NCI-H524 treated with DMSO at 0.1 percent for 48 hours (cell line): ENCODE results near the gene SMC3.

Source experiments
- DNase-seq: peaks from one replicate; lab custom pipeline; 2025; lab: John Stamatoyannopoulos, UW

The SMC3 gene

DNA sequence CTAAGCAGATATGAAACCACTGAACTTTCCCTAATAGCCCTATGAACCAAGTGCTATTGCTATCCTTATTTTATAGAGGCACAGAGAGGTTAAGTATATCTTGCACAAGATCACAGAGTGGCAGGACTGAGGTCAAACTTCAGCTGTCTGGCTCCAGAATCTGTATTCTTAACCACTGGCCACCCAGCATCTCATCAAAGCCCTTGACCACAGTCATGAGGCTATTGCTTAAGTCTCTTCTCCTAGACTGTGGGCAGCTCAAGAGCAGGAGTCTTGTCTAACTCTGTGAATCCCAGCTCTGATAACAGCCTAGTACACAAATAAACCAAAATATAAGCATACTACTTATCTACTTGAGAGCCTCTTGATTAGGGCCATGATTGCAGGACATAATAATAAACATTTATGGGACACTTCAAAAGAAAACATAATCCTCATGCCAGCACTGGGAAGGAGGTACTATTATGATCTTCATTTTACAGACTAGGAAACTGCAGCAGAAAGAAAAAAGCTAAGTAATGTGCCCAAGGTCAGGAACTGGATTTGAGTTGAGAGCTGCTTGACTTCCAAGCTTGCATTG, 22.4 kb upstream of the SMC3 start:
- no peak for DNase-seq

DNA sequence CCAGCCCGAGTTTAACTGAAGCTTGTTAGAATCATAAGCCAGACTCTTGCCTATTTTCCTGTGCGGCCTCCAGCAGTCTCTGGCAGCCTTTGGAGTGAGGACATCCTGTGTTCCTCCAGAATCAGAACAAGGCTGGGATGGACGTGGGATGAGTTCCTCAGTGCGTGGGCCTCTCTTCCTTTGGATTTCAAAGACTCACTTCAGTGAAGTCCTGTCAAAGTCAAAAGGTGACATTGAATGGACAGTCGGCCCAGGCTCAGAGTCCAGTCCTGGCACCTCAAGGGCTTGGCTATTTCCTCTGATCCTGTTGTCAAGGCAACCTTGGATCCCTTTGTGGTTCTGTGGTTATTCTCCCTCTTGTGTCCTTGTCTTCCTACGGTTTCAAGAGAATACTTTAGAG, 21.4 kb upstream of the SMC3 start:
- DNase-seq = no peak

DNA sequence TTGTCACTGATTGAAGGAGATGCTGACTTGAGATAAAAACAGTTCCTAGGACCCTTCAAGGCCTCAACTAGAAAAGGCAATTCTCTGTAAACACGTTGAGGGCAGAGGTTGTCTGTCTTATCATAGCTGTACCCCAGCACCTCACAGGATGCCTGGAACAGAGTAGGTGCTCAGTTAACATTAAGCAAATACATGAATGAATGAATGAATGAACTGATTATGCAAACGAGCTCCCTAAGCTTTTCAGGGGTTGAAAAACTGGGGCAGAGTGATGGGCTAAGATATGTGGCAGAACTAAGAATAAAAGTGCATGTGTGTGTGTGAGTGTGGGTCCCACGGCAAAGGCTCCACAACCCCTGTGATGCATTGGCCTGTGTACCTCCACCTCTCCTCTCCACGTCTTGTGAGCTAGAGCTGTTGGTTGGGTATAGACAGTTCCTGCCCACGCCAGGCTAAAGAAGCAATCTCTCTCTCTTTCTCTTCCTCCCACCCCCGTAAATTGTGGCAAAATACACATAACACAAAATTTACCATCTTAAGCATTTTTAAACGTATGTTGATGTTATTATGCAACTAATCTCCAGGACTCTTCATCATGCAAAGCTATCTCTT, 20.9 kb upstream of the SMC3 start:
- DNase-seq = no peak

DNA sequence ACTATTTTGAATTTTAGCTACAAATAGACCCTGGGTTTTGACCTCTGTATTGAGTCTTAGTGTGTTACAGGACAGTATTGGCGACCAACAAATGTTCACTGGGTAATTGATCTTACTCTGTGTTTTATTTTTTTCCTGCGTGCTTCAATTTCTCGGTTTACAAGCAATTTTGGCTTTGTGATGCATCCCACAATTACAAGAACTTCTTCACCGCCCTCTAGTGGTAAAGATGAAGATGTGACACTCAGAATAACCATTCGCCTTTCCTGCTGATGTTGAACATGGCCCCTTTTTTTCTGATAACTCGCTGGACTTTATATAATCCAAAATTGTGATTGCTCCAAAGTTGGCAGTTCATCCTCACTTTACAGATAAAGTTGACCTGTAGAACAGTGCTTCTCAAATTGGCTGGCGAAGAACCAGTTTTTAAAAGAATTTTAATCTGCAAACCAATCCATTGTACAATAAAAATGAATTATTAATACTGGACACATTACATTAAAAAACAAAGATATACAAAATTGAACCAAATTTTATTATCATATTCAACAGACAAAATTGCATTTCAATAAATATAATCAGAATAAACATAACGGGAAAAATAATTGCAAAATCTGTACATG, 20.2 kb upstream of the SMC3 start:
- no peak for DNase-seq

DNA sequence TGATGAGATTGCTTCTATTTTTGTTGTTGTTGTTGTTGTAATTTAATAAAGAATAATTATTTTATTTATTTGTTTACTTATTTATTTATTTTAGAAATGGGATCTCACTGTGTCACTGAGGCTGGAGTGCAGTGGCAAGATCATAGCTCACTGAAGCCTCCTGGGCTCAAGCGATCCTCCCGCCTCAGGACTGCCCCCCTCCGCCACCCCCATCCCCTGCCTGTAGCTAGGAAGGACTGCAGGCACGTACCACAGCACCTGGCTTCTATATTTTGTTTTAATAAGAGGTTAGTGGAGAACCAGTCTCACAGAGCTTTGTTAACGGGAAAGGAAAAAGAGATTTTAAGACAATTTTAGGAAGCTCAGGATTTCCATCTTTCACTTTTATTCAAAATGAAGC, 19.5 kb upstream of the SMC3 start:
- no peak for DNase-seq

DNA sequence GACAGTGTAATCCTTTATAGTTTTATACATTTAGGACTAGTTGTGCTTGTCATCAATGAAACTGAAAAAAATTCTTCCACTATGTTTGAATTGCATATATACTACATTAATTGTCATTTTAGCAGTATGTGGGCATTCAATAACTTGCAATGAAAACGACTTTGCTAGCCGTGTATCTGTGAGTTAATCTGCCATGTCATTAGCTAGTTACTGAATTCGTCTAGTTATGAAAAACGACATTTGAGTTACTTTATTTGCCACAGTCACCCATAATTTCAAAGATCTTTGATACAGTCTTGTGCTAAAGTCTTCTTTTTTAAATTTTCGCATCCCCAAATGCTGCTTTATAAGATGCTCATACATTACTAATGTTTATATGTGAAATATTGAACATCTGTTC, 18.3 kb upstream of the SMC3 start:
- no peak for DNase-seq

DNA sequence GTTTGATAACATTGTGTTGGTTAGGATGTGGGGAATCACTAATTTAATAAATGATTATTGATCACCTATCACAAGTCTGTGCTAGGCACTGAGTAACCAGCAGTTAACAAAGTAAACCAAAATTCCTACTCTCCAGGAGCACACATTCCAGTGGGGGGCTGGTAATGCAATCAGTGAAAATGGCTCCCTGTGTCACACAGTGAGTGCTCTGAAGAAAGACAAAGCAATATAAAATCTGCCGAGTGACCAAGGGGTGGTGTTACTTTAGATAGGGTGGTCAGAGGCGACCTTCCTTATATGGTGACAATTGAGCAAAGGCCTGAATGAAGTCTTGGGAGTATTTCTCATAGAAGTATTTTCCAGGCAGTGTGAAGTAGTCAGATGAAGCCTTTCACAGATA, 13.6 kb upstream of the SMC3 start:
- no peak for DNase-seq

DNA sequence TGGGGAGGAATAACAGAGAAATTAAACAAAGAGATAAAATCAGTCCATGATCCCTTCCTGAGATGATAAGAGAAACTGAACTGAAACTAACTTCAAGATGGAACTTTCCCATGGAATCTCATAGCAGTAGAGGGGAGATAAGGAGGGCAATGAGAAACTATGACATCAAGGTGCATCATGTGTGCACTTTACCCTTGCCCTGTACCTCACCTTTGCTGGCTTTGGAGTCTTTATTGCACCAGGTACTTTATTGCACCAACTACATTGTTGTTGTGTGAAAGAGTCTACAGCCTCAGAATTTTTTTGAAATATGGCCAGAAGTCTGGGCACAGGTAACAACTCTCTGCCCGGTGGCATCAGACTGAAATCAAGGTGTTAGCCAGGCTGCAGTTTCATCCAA, 11.2 kb upstream of the SMC3 start:
- no peak for DNase-seq

DNA sequence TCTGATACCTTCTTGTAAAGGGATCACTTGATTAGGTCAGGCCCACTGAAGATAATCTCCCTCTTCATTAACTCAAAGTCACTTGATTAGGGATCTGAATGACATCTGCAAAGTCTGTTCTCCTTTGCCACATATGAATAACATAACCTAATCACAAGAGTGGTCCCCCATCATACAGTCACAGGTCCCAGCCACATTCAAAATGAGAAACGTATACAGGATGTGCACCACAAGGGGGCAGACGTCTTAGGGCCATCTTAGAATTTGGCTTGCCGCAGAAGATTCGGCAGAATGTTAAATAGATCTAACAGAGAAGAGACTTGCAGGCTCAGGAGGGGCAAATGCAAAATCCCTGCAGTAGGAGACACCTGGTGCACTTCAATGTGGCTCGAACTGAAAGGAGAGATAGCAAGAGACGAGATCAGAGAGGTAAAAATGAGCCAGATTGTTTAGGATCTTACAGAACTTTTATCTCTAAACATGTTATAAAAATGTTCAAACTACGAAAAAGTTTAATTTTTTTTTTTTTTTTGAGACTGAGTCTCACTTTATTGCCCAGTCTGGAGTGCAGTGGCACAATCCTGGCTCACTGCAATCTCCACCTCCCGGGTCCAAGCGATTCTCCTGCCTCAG, 10.4 kb upstream of the SMC3 start:
- DNase-seq = no peak

DNA sequence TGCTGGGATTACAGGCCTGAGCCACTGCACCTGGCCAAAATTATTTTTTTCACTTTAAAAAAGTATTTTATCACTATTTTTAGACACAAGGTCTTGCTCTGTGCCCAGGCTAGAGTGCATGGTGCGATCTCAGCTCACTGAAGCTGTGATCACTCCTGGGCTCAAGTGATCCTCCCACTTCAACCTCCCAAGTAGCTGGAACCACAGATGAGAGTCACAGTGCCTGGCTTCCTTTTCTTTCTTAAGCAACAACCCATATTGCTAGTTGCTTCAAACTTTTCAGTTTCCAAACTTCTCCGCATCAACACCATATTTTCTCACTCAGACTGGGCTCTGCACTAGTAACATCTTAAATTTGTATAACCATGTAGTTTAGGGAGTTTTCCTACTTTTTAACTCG, 9.5 kb upstream of the SMC3 start:
- no peak for DNase-seq

DNA sequence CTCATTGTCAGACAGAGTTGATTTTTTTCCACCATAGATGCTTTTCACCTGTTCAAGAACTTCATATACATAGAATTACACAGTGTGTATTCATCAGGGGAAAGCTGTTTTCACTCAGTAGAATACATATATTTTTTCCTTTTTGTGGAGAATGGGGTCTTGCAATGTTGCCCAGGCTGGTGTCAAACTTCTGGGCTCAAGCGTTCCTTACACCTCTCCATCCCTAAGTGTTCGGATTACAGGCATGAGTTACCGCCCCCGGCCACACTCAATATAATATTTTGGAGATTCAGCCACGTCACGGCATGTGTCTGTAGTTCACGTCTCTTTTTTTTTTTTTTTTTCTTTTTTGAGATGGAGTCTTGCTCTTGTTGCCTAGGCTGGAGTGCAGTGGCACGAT, 7.5 kb upstream of the SMC3 start:
- no peak for DNase-seq

DNA sequence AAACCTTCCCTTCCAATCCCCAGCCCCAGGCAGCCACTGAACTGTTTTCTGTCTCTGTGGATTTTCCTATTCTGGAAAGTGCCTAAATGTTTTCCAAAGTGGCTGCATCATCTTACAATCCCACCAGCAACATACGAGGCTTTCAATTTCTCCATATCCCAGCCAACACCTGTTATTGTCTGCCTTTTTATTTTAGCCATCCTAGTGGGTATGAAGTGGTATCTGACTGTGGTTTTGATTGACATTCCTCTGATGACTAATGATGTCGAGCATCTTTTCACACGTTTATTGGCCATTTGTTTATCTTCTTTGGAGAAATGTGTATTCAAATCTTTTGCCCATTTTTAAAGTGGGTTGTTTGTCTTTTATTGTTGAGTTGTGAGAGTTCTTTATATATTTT, 6.2 kb upstream of the SMC3 start:
- DNase-seq = no peak

DNA sequence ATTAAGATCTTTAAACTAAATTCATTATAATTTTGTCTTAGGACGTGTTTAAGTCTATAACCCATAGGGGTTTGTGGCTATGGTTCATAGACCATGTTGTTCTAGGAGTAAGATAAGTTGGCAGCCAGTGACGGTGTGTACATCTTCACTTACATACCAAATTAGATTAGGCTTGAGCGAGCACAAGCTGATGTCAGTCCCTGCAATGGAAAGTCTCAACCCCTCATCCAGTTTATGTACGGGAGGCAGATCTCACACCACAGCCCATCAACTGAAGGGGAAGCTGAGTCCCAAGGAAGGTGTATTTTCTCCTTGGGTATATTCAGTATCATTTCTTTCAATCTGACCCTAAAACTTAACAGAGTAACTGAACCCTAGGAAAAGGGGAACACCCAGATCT, 5.1 kb upstream of the SMC3 start:
- no peak for DNase-seq

DNA sequence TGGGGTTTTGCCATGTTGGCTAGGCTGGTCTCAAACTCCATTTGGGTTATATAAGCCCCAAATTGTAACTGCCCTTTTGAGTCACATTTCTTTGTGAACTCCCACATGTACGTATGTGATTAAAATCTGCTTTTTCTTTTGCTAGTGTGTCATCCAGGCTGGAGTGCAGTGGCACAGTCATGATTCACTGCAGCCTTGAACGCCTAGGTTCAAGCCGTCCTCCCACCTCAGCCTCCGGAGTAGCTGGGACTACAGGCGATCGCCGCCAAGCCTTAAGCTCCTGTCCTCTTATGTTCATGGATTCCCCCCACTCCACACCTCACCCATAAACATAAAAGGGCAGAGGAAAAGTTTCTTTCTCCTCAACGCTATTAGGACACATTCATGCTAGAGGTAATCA, 4.4 kb upstream of the SMC3 start:
- DNase-seq = no peak

DNA sequence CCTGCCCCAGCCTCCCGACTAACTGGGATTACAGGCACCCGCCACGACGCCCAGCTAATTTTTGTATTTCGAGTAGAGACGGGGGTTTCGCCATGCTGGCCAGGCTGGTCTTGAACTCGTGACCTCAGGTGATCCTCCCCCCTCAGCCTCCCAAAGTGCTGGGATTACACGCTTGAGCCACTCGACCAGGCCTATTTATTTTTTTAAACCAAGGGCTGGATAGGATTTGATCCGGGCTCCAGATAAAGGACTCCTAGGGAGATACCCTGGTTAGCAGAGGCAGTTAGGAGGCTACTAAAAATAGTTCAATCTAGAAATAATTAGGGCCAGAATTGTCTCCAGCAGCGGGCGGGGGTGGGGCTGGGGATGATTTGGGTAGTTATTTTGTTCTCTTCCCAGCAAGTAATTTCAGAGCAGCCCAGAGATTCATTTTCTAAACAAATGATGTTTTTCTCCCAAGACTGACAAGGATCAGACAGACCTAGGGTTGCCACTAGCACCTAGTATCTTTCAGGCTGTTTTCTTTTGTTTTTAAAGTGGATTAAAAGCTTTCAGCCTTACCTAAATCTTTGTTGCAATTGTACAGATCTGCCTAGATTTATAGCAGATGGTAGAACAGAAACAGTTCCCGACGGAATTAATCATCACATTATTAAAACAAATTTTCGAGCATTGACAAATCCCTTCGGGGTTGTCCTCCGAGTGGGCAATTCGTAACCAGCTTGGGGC, 859 bp upstream of the SMC3 start:
- DNase-seq = no peak

DNA sequence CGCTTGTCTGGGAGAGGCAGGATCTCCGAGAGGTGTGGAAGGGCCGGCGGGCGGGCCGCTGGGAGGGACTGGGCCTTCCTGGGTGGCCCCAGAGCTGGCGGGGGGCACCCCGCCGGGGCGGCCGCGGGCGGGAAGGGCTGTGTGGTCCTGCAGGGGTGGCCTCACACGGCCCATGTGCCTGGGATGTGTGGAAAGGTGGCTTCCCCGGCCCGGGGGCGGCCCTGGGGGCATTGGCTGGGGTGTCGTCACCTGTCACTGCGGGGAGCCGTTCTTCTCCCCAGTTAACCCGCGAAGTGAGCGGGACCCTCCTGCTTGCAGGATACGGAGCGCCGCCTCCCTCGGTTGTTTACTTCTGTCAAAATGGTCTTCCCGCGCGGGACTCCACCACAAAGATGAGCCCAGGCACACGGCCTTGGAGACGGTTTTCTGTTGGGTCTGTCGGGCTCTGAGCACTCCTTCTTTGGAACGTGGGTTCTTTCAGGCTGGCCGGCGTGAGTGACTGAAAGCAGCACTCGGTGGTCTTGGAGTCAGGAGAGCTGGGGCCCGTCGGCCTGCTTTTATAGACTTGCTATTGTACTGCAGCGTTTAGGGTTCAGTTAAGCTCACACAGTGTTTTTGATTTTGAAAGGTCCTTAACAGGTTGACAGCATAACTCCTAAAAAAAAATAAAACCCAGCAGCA, 700 bp downstream of the SMC3 start:
- no peak for DNase-seq

DNA sequence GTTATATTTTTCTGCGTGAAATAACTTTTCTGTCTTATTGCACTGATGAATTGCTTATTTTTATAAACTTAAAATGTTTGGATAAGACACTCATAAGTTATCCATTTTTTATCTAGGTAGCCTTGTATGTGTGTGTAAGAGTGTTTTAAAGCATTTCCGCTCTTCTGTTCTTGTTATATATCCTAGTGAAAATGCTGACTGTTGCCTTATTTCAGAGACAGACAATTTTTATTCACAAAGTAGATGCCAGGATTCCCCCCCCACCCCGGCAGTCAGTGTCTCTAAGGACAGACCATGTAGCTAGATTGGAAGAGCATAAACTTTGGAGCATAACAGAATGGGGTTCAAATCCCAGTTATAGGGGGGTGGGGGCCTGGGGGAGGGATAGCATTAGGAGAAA, 1.6 kb downstream of the SMC3 start:
- DNase-seq = no peak

DNA sequence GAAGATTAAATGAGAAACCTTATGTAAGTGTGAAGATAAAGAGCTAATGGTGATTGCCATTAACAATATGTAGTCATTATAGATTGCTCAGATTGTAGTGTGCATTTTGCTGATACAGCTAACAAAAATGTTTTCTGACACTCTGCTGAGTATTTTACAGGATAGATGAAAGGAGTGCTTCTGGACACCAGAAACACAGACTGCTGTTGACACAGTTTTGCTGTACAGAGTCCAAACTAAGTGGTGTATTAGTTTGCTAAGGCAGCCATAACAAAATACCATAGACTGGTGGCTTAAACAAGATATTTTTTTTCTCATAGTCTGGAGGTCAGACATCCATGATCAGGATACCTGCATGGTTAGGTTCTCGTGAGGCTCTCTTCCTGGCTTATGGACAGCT, 2.2 kb downstream of the SMC3 start:
- DNase-seq = no peak

DNA sequence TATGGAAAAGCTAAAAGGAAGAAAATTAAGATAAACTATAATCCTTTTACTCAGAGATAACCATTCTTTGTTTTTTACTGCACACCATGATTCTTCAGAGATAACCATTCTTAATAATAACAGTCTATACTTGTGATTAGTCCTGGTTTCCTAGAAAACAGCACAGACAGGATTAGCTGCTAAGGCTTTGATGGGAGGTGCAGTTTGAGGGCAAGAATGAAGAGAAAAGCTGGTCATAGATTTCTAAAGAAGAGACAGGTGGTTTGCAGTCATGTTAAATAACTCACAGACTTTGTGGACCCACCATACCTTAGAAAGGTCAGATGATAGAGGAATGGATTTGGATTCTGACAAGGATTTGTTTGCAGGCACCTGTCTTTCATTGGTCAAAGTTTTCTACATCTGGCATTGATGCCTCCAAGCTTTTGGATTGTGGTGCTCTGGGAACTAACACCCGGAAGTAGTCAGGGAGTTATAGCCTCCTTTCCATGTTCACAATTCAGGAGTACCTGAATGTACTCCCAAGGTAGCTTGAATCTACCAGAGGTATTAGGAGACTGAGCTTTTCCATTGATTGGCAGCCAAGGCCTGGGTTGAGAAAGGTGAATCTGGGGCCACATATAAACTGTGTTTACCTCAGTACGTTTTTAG, 3.7 kb downstream of the SMC3 start:
- DNase-seq = no peak

DNA sequence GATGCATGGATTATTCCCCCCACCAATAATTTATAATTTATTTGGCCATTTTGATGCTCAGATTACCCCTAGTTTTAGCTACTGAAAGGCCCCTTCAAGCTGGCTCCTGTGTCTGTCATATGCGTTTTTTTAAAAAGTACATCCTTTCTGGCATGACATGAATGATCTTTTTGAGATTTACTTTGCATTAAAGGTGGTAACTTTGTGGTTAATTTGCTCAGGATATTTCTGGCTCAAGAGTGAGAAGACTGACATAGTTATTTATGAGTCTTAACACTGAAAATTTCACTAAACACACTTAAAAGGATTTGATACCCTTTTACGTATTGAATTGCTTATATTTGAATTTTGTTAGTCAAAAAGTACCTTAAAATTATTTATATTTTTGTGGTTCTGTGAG, 5.4 kb downstream of the SMC3 start:
- no peak for DNase-seq

DNA sequence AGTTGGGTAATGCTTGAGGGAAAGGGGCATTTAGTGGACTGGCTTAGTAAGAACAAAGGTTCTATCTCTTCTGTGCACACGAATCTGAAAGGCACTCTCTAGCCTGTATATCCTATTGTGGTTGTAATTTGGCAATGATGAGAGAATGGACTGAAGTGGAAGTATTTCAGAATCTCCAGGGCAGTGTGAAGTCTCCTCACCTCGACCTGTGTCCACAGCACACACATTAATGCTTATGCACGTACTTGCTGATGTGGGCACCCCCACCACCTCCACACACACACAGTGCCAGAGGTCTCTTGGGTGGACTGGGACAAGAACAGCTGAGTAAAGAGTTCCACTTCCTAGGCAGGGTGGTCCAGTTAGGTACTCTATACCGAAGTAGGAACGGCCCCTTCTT, 6.9 kb downstream of the SMC3 start:
- no peak for DNase-seq

DNA sequence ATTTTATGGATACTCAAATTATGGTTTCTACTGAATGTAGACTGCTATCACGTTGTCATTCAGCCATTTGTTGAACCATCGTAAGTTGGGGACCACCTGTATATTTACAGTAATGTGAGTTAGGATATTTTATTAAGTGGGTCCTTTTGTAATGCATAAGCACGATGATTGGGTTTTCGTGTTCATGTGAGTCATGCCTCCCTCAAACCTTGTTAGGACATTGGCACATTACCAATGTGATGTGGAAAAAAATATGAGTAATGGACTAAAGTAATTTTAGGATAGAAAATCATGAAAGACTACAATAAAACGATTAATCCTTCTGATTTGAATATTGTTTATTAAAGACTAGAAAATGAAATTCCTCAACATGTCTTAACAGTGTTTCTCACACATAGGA, 8.7 kb downstream of the SMC3 start:
- DNase-seq = no peak
